ENCODE data around the gene SYNGR1.

The SYNGR1 gene

GRCh38 chr22:39431821-39432251 lies 82.0 kb downstream of the SYNGR1 start:
- no peak for DNase-seq

DNA sequence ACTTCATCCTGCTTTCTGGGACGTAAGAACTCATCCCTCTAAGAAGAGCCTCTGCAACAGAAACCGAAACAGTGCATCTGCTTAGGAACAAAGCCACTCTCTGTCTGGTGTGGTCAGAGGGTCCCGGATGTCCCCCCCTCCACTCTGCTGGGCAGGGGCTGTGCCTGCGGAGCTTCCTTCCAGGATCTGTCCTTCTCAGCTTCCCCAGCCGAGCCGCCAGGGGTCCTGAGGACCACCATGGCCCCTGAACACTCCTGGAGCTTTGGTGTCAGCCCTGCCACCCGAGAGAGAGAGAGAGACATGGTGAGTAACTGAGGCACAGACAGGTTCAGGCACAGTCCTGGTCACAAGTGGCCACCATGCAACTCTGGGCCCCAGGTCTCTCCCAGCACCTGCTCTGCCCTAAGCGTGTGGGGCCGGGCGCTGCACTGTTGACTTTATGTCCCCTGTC lies 82.6 kb downstream of the SYNGR1 start:
- no peak for DNase-seq

GRCh38 chr22:39433476-39434242 lies 83.9 kb downstream of the SYNGR1 start:
- DNase-seq = no peak

GRCh38 chr22:39434243-39434653 lies 84.5 kb downstream of the SYNGR1 start:
- no peak for DNase-seq

GRCh38 chr22:39434721-39435120 lies 84.9 kb downstream of the SYNGR1 start:
- no peak for DNase-seq
